KOPT-K1 (cell line): ENCODE results near the gene FASTKD1.
"Not testable (repeated sequence)": the region's sequence is repeated elsewhere in the genome, so short reads cannot be mapped to it uniquely, and the experiment has no call there.

ENCODE experiments used
- H3K27ac ChIP-seq: fragments of 200-600 bp; sonication (generic); 2 replicates; pipeline ENCODE4 v1.5.1; 2016; ENCODE audit warnings: antibody characterized with exemption, mild to moderate bottlenecking, low read depth, low read length; ENCODE audit not compliant: poor library complexity, severe bottlenecking
- H3K36me3 ChIP-seq: fragments of 200-600 bp; sonication (generic); 2 replicates; pipeline ENCODE4 v1.5.1; 2017; ENCODE audit warnings: antibody characterized with exemption, mild to moderate bottlenecking, low read length, moderate library complexity; ENCODE audit not compliant: insufficient read depth
- H3K9me3 ChIP-seq: fragments of 200-600 bp; sonication (generic); 2 replicates; pipeline ENCODE4 v1.5.1; 2017; ENCODE audit warnings: antibody characterized with exemption, low read length, mild to moderate bottlenecking; ENCODE audit not compliant: insufficient read depth, poor library complexity, severe bottlenecking

FASTKD1 gene

DNA sequence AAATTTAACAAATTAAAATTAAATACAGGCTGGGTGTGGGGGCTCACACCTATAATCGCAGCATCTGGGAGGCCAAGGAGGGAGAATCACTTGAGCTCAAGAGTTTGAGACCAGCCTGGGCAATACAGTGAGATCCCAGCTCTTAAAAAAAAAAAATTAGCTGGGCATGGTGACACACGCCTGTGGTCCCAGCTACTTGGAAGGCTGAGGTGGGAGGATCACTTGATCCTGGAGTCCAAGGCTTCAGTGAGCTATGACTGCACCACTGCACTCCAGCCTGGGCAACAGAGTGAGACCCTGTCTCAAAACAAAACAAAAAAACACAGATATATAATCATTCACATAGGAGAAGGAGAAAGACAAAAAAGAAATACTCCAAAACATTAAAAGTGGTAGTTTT lies 34.2 kb downstream of the FASTKD1 start:
- H3K9me3 ChIP-seq: not testable (repeated sequence)
- peaks cover 80% of the 10 kb centered on the region for H3K36me3 ChIP-seq

DNA sequence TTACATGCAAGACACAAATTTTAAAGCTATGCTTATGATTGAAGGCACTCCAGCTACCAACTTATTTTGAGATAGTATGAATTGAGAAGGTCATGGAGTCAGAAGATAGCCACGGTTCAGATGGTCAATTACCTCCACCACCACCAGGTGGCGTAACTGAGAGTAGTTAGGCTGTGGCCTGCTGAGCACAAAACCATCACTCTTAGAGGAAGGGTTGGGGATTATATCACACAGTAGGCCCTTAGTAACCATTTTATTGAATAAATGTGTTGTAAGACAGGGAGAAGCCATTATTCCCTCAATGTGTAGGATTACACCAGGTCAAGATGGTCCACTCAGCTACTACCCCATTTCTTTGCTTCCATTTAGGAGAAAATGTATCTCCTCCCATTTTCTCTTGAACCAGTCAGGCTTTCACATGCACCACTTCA lies 45.4 kb downstream of the FASTKD1 start:
- Histone ChIP-seq H3K9me3 (no peaks in the 10 kb centered on the region), H3K36me3 (peaks cover 47% of the 10 kb centered on the region), H3K27ac (no peak overlapping the region)

More for the DNA sequence above, 34.2 kb downstream of the FASTKD1 start:
- H3K27ac ChIP-seq: not testable (repeated sequence)

DNA sequence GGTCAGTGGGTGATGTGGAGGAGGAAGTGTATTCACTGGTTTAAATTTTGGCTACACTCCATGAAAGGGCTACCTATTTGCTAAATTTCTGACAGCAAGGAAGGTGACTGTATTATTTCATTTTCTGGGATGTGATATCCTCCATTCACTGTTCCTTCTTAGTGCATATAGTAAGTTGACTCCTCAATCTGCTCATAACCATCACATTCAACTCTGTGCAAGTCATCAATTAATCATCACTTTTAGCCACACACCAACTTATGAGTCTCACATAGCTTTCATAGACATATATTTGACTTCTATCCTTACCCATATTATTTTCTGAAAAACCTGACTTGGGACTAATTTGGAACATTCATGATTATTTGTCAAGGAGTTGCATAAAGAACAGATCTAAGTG lies 47.2 kb downstream of the FASTKD1 start:
- Histone ChIP-seq H3K27ac (no peak overlapping the region), H3K36me3 (peaks cover 39% of the 10 kb centered on the region), H3K9me3 (no peaks in the 10 kb centered on the region)

DNA sequence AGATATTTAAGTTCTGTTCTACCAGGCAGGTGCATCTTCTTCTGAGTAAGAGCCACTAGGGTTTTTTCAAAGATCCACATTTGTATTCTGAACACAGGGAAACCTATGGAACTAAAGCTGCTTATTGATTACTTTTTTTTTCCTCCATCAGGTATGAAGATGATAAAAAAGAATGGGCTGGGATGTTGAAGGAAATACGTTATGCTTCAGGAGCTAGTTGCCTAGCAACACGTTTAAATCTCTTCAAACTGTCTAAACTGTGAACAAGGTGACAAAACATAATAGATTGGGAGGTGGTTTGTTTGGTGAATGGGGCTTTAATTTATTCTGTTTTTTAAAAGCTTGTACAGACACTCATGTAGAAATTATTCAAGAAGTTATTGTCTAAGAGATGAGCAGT lies 48.2 kb downstream of the FASTKD1 start:
- Histone ChIP-seq H3K27ac (no peak overlapping the region), H3K9me3 (no peaks in the 10 kb centered on the region), H3K36me3 (peaks cover 30% of the 10 kb centered on the region)

DNA sequence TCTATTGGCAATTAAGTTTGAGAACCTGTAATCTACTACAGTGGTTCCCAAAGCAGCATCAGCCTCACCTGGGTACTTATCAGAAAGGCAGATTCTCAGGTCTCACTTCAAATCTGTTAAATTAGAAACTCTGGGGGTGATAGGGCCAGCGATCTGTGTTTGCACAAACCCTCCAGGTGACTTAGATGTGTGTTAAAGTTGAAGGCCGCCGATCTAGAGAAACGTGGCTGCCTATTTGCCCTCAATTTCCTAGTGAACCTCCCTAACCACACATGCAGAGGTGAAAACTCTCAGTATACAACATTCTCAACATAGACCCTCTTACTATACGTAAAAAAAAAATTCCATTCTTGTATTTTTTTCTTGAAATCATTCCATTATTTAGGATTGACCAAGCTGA lies 50.0 kb downstream of the FASTKD1 start:
- H3K36me3 ChIP-seq: peaks cover 13% of the 10 kb centered on the region

DNA sequence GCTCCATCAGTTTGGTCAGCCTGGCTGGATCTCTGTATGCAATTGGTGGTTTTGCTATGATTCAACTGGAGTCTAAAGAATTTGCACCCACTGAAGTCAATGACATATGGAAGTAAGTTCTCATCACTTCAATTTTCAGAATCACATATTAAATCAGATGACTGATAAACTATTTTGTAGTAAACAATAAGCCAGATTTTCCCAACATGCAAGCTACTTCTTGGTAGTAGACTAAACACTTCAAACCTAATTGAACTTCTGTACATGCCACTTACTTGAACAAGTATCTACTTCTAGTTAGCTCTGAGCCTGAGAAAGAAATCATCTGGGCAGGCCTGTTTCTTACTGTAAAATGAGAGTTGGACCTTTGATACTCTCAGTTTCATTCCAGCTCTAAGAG lies 52.8 kb downstream of the FASTKD1 start:
- no peaks in the 10 kb centered on the region for H3K9me3 ChIP-seq
- H3K36me3 ChIP-seq: no peaks in the 10 kb centered on the region
- H3K27ac ChIP-seq: no peak overlapping the region

More for the DNA sequence above, 50.0 kb downstream of the FASTKD1 start:
- no peak overlapping the region for H3K27ac ChIP-seq
- H3K9me3 ChIP-seq: no peaks in the 10 kb centered on the region

DNA sequence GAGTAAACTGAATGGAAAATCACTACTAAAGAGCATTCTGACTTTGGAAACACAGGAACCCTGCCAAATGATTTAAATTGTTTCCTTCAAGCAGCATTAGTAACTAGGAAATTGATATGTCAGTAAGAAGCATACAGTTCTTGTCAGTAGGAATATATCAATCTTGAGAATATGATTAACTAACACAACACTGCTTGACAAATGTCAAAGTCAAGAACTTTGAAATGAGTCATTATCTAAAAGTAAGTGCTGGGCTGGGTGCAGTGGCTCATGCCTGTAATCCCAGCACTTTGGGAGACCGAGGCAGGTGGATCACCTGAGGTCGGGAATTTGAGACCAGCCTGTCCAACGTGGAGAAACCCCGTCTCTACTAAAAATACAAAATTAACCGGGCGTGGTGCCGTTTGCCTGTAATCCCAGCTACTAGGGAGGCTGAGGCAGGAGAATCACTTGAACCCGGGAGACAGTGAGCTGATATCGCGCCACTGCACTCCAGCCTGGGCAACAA lies 57.1 kb downstream of the FASTKD1 start:
- not testable (repeated sequence) for H3K9me3 ChIP-seq, H3K27ac ChIP-seq, H3K36me3 ChIP-seq

DNA sequence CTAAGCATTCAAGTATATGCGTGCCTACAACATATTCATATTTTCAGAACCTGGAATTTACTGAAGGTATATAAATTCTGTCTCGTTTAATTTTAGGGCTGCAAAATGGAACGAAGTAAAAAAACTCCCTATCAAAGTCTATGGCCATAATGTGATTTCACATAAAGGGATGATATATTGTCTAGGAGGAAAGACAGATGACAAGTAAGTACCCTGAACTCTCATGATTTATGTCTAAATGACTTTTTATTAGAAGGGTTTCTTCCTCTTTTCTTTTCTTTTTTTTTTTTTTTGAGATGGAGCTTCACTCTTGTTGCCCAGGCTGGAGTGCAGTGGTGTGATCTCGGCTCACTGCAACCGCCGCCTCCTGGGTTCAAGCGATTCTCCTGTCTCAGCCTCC lies 58.9 kb downstream of the FASTKD1 start:
- H3K36me3 ChIP-seq, H3K9me3 ChIP-seq, H3K27ac ChIP-seq: not testable (repeated sequence)

DNA sequence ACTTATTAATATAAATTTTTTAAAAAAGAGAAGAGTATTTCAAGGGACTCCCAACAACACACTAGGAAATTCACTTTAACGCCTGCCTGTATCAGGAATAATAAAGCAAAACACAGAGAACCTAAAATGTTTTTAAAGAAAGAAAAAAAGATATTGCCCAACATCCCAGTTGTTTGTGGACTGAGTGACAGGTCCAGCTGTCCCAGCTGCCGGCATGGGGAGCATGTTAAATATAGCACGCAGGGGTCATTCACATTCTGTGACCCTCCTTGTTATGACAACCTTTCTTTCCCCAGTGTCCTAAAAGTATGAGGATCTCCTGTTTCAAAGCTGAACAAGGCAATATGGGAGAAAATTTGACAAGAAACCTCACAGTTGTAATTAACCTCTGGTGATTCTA lies 59.7 kb downstream of the FASTKD1 start:
- H3K36me3 ChIP-seq: no peaks in the 10 kb centered on the region
- H3K9me3 ChIP-seq: no peaks in the 10 kb centered on the region
- no peak overlapping the region for H3K27ac ChIP-seq

DNA sequence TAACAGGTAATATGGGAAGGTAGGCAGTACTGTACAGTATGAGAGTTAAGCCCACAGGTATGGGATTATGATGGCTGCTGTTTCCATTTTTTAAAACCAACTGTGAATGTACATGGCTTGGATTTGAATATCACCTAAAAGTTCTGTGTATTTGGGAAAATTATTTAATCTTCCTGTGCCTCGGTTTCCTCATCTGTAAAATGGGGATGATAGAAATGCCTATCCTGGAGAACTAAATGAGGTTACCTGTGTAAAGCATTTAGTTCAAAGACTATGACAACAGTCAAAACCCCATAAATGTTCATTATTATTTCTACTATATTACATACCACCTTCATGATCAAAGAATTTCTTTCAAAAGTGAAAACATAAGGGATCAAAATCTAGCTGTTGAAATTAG lies 60.6 kb downstream of the FASTKD1 start:
- no peaks in the 10 kb centered on the region for H3K36me3 ChIP-seq
- H3K27ac ChIP-seq: no peak overlapping the region
- no peaks in the 10 kb centered on the region for H3K9me3 ChIP-seq

DNA sequence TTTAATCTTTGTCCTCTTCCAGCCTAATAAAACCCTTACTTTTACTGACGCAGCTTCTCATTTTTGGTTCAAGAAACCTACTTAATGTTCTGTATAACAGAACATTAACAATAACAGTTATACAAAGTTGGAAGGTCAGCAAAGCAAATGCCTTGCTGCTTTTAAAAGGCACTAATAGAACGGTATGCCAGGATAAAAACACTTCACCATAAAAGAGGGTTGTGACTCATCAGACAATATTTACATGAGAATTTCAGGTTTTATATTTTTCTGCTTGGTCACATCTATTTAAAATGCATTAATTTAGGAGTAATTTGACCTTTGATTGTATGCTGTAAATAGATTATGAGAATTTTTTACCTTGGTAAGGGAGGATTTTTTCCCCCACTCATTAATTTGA lies 61.1 kb downstream of the FASTKD1 start:
- Histone ChIP-seq H3K9me3 (no peaks in the 10 kb centered on the region), H3K36me3 (no peaks in the 10 kb centered on the region), H3K27ac (no peak overlapping the region)

DNA sequence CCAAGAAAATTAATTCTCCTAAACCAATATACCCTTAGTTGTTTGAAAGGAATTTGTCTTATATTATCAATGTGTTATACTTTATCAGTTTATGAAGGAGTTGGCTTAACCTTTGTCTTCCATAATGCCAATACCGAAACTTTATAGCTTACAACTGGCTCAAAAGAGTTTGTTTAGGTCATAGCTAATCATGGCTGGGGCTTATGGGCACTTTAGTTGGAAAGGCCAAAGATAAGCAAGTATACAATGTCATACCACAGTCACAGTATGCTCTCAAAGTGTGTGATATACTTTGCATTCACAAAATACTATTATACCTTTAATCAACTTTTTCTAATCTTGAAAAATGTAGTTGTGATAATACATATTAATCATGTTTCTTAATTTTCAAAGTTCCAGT lies 61.8 kb downstream of the FASTKD1 start:
- H3K9me3 ChIP-seq: no peaks in the 10 kb centered on the region
- H3K36me3 ChIP-seq: no peaks in the 10 kb centered on the region
- no peak overlapping the region for H3K27ac ChIP-seq

DNA sequence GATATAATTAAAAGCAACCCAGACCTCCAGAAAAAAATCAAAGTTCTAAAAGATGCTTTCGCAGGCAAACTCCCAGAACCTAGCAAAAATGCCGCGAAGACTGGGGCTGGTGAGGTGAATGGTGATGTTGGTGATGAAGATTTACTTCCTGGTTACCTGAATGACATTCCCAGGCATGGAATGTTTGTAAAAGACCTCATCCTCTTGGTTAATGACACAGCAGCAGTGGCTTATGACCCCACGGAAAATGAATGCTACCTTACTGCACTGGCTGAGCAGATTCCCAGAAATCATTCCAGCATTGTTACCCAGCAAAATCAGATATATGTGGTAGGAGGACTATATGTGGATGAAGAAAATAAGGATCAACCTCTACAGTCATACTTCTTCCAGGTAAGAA lies 63.2 kb downstream of the FASTKD1 start:
- H3K27ac ChIP-seq: no peak overlapping the region
- no peaks in the 10 kb centered on the region for H3K36me3 ChIP-seq
- no peaks in the 10 kb centered on the region for H3K9me3 ChIP-seq

DNA sequence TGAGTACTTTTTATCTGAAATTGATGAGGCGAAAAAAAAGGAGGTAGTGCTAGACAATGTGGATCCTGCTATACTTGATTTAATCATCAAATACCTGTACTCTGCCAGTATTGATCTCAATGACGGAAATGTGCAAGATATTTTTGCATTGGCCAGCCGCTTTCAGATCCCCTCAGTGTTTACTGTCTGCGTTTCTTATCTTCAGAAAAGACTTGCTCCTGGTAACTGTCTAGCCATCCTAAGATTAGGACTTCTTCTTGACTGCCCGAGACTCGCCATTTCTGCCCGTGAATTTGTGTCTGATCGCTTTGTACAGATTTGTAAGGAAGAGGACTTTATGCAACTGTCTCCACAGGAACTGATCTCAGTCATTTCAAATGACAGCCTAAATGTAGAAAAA lies 63.7 kb downstream of the FASTKD1 start:
- Histone ChIP-seq H3K9me3 (no peaks in the 10 kb centered on the region), H3K27ac (no peak overlapping the region), H3K36me3 (no peaks in the 10 kb centered on the region)

DNA sequence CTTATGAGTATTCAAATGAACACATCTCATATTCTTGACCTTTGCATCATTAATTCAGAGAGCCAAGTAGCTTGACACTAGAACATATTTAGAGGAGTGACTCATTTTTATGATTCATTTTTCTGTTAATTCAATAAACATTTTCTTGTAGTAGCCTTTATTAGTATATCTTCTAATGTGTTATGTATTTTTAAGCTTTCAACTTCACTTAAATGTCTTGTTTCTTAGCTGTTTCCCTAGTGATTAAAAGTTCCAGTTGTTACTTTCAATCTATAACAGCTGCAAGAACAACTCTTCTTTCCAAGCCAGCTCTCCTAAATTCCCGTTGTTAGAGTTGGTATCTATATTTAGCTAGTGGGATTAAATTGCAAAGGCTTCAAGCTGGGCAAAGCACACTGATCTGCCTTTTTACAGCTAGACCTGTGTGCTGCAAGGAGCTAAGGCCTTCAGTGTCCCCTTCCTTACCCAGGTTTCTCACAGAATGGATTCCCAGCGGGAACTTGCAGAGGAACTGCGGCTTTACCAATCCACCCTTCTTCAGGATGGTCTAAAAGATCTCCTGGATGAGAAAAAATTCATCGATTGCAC lies 64.3 kb downstream of the FASTKD1 start, which contains the start of gene KLHL41:
Gene KLHL41, plus strand, starts transcription at position 405 of the 588 bp plus-strand sequence. Its CDS starts 77 bp downstream, at position 482.
- Histone ChIP-seq H3K36me3 (no peaks in the 10 kb centered on the region), H3K27ac (no peak within 1 kb of the TSS), H3K9me3 (no peaks in the 10 kb centered on the region)

DNA sequence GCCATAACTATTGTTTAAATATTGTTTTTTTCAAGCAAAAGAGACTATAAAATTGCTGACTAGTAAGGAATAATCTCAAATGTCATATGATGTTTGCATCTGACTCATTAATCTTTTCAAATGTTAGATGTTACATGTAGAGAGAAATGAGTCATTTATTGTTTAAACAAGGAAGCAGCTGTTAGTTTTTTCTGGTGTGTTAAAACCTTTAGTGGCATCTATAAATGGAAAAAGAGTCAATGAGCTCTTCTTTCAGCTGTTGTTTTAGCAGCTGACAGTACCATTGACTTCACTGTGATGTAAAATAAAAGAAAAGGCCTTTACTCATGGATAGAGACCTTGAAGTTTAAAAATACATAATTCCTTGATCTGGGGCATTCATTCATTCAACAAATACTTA lies 66.0 kb downstream of the FASTKD1 start:
- H3K36me3 ChIP-seq: no peaks in the 10 kb centered on the region
- no peaks in the 10 kb centered on the region for H3K9me3 ChIP-seq
- no peak overlapping the region for H3K27ac ChIP-seq
